Hepatocyte (in vitro differentiated cells): ENCODE results near the gene POFUT2. TPM values are rescaled to one million over a fixed set of nuclear protein-coding genes. Genes with fewer than 3 reads are reported as not detected.
A peak's percentile ranks its signal among the peaks of the same experiment; 100 is the strongest.

Source experiments
- DNase-seq: peaks from one replicate; pipeline ENCODE4 v3.0.0-alpha.2; 2016; ENCODE audit warnings: low spot score
- H2AFZ ChIP-seq: fragments of 200-600 bp; sonication (generic); 2 replicates; pipeline ENCODE4 v1.6.0; 2016; ENCODE audit warnings: antibody characterized with exemption, mild to moderate bottlenecking
- H3K27ac ChIP-seq: fragments of 200-600 bp; sonication (generic); 2 replicates; pipeline ENCODE4 v1.5.1; 2016; ENCODE audit warnings: mild to moderate bottlenecking
- H3K27me3 ChIP-seq: fragments of 200-600 bp; sonication (generic); 2 replicates; pipeline ENCODE4 v1.6.1; 2016
- H3K36me3 ChIP-seq: fragments of 200-600 bp; sonication (generic); replicated peaks from 2 replicates; pipeline ENCODE4 v1.5.1; 2016; ENCODE audit warnings: low read depth; ENCODE audit not compliant: insufficient read depth
- H3K4me1 ChIP-seq: fragments of 200-600 bp; sonication (generic); 2 replicates; pipeline ENCODE4 v1.5.1; 2016; ENCODE audit warnings: mild to moderate bottlenecking, moderate library complexity; ENCODE audit not compliant: insufficient read depth
- H3K4me2 ChIP-seq: fragments of 200-600 bp; sonication (generic); 2 replicates; pipeline ENCODE4 v1.6.0; 2016
- H3K4me3 ChIP-seq: fragments of 200-600 bp; sonication (generic); 2 replicates; pipeline ENCODE4 v1.5.1; 2016; ENCODE audit warnings: mild to moderate bottlenecking
- H3K79me2 ChIP-seq: fragments of 200-600 bp; sonication (generic); 2 replicates; pipeline ENCODE4 v1.6.0; 2017; ENCODE audit warnings: mild to moderate bottlenecking
- H3K9me2 ChIP-seq: fragments of 200-600 bp; sonication (generic); replicated peaks from 2 replicates; pipeline ENCODE4 v1.6.0; 2017; ENCODE audit warnings: mild to moderate bottlenecking; ENCODE audit not compliant: insufficient read depth
- H3K9me3 ChIP-seq: fragments of 200-600 bp; sonication (generic); 2 replicates; pipeline ENCODE4 v1.5.1; 2016; ENCODE audit warnings: low read depth, mild to moderate bottlenecking
- H4K20me1 ChIP-seq: fragments of 200-600 bp; sonication (generic); 2 replicates; pipeline ENCODE4 v1.6.0; 2016; ENCODE audit warnings: mild to moderate bottlenecking; ENCODE audit not compliant: insufficient read depth, poor library complexity, severe bottlenecking
- CTCF ChIP-seq: fragments of 200-600 bp; sonication (generic); IDR thresholded peaks from 2 replicates; pipeline ENCODE4 v1.5.1; 2016; ENCODE audit warnings: antibody characterized with exemption, mild to moderate bottlenecking; ENCODE audit not compliant: poor library complexity
- EZH2 ChIP-seq: fragments of 200-600 bp; sonication (generic); IDR thresholded peaks from 2 replicates; pipeline ENCODE4 v1.6.1; 2016; ENCODE audit warnings: antibody characterized with exemption, mild to moderate bottlenecking, borderline replicate concordance
- EZH2phosphoT487 ChIP-seq: fragments of 200-600 bp; sonication (generic); IDR thresholded peaks from one replicate; pipeline ENCODE4 v1.6.1; 2018; ENCODE audit warnings: antibody characterized with exemption, mild to moderate bottlenecking, low read depth, moderate library complexity; ENCODE audit not compliant: unreplicated experiment, severe bottlenecking
- WGBS: methylation state at CpG from one replicate; pipeline ENCODE4 v1.1.6; 2016; ENCODE audit warnings: low lambda C conversion rate; ENCODE audit errors: missing lambda C conversion rate; 5-methylcytosine and 5-hydroxymethylcytosine counted together
- polyA plus RNA-seq: library from polyadenylated mRNA; unstranded; fragments of >200 nt; fragmentation: Nextera tagmentation; extraction: Ambion mirVana; gene quantifications from 2 replicates; pipeline ENCODE4 v1.2.1, GENCODE V29; 2016
- total RNA-seq: library from RNA; depleted of rRNA; stranded (reverse); fragments of >200 nt; gene quantifications from 2 replicates; pipeline ENCODE4 v1.2.3, GENCODE V29; 2014

The POFUT2 gene
- total and polyA plus RNA-seq, 2 experiments from 2014 or later = 30.7 to 57.7 TPM

GRCh38 chr21:45331531-45332147 is 43.9 kb upstream of the POFUT2 start:
- peaks cover 39% of the 10 kb centered on the region for H3K4me1 ChIP-seq
- TF ChIP-seq EZH2phosphoT487 (no peak), EZH2 (no peak), CTCF (no peak)

DNA sequence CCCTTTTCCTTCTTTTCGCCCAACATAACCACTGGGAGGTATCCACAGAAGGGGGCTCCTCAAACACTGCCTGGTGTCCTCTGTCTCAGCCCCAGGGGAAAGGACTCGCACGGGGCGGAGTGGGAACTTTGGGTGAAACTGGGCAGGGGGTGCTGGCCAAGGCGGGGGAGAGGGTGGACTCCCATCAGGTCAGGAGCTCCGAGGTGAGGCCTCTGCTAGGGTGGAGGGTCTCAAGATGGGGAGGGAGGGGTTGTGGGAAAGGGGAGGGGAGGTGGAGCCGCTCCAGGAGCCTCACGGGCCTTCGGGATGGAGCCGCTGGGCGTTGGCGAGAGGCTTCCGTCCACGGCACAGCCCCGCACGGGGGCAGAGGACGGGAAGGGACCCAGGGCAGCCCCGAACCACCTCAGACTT is 43.2 kb upstream of the POFUT2 start:
- DNase-seq = no peak
- WGBS = 90% methylated on average over 17 of the region's 18 CpGs
- Histone ChIP-seq H3K27me3 (no peaks in the 10 kb centered on the region), H3K79me2 (no peaks in the 10 kb centered on the region), H3K36me3 (no peaks in the 10 kb centered on the region), H3K9me2 (no peaks in the 10 kb centered on the region), H3K4me2 (peak overlapping the region; percentile 63), H3K4me3 (no peak overlapping the region), H4K20me1 (no peaks in the 10 kb centered on the region), H3K9me3 (no peaks in the 10 kb centered on the region), H2AFZ (no peak overlapping the region), H3K27ac (peak overlapping the region; percentile 99), H3K4me1 (peaks cover 37% of the 10 kb centered on the region)
- TF ChIP-seq EZH2phosphoT487 = no peak
- no peak for TF ChIP-seq EZH2
- no peak for TF ChIP-seq CTCF

More at GRCh38 chr21:45331531-45332147, 43.9 kb upstream of the POFUT2 start:
- no peak overlapping the region for H2AFZ ChIP-seq
- 51% methylated on average over 14 of the region's 17 CpGs for WGBS
- no peaks in the 10 kb centered on the region for H4K20me1 ChIP-seq
- no peaks in the 10 kb centered on the region for H3K79me2 ChIP-seq
- no peak overlapping the region for H3K4me3 ChIP-seq
- no peaks in the 10 kb centered on the region for H3K9me2 ChIP-seq
- no peaks in the 10 kb centered on the region for H3K9me3 ChIP-seq
- no peaks in the 10 kb centered on the region for H3K27me3 ChIP-seq
- H3K4me2 ChIP-seq = no peak overlapping the region
- no peaks in the 10 kb centered on the region for H3K36me3 ChIP-seq
- H3K27ac ChIP-seq = peak overlapping the region; percentile 99
- DNase-seq = no peak

GRCh38 chr21:45330075-45330781 is 42.5 kb upstream of the POFUT2 start:
- Histone ChIP-seq H3K4me2 (peak overlapping the region; percentile 63), H3K4me1 (peaks cover 37% of the 10 kb centered on the region), H3K27ac (peak overlapping the region; percentile 99), H3K79me2 (no peaks in the 10 kb centered on the region), H3K9me2 (no peaks in the 10 kb centered on the region), H3K9me3 (no peaks in the 10 kb centered on the region), H3K4me3 (no peak overlapping the region), H3K36me3 (no peaks in the 10 kb centered on the region), H3K27me3 (no peaks in the 10 kb centered on the region), H4K20me1 (no peaks in the 10 kb centered on the region), H2AFZ (no peak overlapping the region)
- DNase-seq = peak; percentile 82
- TF ChIP-seq EZH2 (no peak), CTCF (no peak), EZH2phosphoT487 (no peak)
- 25% methylated on average over 15 of the region's 15 CpGs for WGBS
